ENCODE results near the gene FBXO5.
"Not testable (repeated sequence)": the region's sequence is repeated elsewhere in the genome, so short reads cannot be mapped to it uniquely, and the experiment has no call there.

The FBXO5 gene

GRCh38 chr6:152975204-152975915 is 7.5 kb downstream of the FBXO5 start:
- peaks cover 4% of the 10 kb centered on the region for H3K36me3 ChIP-seq (ENCODE audit: control insufficient read depth, insufficient read depth, low read length)
- TF ChIP-seq CTCF (IDR thresholded peaks at IDR 0.05; ENCODE audit: insufficient read depth, low read length, poor library complexity, severe bottlenecking) = no peak
- DNase-seq (ENCODE audit: extremely low read depth, insufficient read length) = no peak
- H3K27me3 ChIP-seq (replicated peaks; ENCODE audit: control insufficient read depth, insufficient read depth, low read length) = no peaks in the 10 kb centered on the region
- no peak overlapping the region for H3K4me3 ChIP-seq (replicated peaks; ENCODE audit: low read depth, low read length)

DNA sequence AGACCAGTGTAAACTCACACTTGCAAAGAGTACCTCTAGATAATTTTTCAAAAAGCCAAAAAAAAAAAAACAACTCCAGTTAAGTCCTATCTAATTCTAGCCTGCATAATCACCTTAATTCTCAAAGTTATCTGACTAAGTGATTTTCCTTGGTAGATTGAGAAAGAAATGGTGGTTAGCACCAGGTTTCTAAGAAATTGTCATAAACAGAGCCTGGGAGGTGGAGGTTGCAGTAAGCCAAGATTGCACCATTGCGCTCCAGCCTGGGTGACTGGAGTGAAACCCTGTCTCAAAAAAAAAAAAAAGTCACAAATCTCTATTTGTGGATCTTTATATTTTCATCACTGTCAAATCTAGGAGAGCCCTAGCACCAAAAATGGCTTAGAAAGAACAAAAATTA is 8.9 kb downstream of the FBXO5 start:
- peaks cover 4% of the 10 kb centered on the region for H3K36me3 ChIP-seq (ENCODE audit: control insufficient read depth, insufficient read depth, low read length)
- H3K27me3 ChIP-seq (replicated peaks; ENCODE audit: control insufficient read depth, insufficient read depth, low read length) = no peaks in the 10 kb centered on the region
- H3K4me3 ChIP-seq (replicated peaks; ENCODE audit: low read depth, low read length) = no peak overlapping the region
- DNase-seq (ENCODE audit: extremely low read depth, insufficient read length) = no peak
- TF ChIP-seq CTCF (IDR thresholded peaks at IDR 0.05; ENCODE audit: insufficient read depth, low read length, poor library complexity, severe bottlenecking) = no peak

DNA sequence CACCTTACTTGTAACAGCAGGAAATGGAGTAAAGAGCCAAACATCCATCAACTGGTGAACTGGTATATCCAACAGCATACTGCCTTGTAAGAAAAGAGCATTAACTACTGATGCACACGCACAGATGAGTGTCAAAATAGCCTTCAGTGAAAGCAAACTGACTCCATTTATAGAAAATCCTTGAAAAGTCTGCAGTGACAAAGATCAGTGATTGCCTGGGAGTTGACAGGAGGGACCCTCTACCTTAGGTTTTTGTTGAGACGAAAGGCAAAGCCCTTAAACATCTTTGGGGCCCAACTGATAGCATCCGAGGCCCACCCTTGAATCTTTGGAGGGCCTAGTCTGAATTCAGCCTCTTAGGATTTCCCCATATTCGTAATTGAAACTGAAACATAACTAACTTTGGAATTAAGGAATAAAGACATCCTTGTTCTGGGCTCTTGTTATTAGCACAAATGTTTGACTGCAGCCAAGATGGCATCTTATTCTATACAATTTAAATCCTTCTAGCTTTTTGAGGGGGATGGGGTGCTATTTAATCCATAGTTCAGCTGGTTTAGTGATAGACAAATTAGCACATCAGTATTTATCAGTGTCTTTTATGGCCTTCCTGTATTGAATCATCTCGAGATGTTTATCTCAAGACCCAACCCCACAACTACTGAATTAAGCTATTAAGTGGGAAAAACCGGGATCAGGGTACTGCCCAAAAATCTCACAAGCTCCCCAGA is 13.0 kb downstream of the FBXO5 start:
- DNase-seq (ENCODE audit: extremely low read depth, insufficient read length) = no peak
- H3K27me3 ChIP-seq (replicated peaks; ENCODE audit: control insufficient read depth, insufficient read depth, low read length) = no peaks in the 10 kb centered on the region
- no peak overlapping the region for H3K4me3 ChIP-seq (replicated peaks; ENCODE audit: low read depth, low read length)
- H3K36me3 ChIP-seq (ENCODE audit: control insufficient read depth, insufficient read depth, low read length) = peaks cover 2% of the 10 kb centered on the region
- no peak for TF ChIP-seq CTCF (IDR thresholded peaks at IDR 0.05; ENCODE audit: insufficient read depth, low read length, poor library complexity, severe bottlenecking)

DNA sequence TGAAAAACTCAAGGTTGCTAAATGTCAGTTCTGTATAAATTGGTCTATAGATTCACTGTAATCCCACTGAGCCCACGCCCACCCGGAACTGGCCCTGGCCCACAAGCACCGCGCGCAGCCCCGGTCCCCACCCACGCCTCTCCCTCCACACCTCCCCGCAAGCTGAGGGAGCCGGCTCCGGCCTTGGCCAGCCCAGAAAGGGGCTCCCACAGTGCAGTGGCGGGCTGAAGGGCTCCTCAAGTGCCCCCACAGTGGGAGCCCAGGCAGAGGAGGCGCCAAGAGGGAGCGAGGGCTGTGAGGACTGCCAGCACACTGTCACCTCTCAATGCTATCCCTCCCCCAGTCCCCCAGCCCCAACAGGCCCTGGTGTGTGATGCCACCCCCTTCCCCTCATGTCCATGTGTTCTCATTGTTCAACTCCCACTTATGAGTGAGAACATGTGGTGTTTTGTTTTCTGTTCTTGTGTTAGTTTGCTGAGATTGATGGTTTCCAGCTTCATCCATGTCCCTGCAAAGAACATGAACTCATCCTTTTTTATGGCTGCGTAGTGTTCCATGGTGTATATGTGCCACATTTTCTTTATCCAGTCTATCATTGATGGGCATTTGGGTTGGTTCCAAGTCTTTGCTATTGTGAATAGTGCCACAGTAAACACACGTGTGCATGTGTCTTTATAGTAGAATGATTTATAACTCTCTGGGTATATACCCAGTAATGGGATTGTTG is 16.5 kb downstream of the FBXO5 start:
- not testable (repeated sequence) for H3K36me3 ChIP-seq (ENCODE audit: control insufficient read depth, insufficient read depth, low read length); H3K4me3 ChIP-seq (replicated peaks; ENCODE audit: low read depth, low read length); H3K27me3 ChIP-seq (replicated peaks; ENCODE audit: control insufficient read depth, insufficient read depth, low read length); DNase-seq (ENCODE audit: extremely low read depth, insufficient read length)

DNA sequence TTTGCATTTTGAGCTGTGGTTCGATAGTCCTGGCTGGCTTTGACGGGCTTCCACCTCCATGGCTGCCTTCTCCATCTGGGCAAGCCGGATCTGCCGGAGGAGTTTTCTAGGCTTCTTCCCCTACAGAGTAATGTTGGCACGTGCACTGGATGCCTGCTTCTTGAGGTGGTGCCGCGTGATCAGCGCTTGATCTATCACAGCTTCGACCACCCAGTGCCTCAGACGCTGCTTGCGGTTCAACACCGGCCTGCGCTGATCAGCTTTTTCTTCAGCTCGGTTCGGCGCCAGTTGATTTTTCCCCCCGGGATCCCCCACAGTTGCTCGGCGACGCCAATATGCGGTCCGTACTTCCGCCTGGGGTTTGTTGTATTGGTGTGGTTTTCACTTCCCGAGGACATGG is 23.5 kb downstream of the FBXO5 start:
- DNase-seq (ENCODE audit: extremely low read depth, insufficient read length) = no peak

More for the DNA sequence above, 23.5 kb downstream of the FBXO5 start:
- no peaks in the 10 kb centered on the region for H3K36me3 ChIP-seq (ENCODE audit: control insufficient read depth, insufficient read depth, low read length)
- H3K4me3 ChIP-seq (replicated peaks; ENCODE audit: low read depth, low read length) = no peak overlapping the region
- H3K27me3 ChIP-seq (replicated peaks; ENCODE audit: control insufficient read depth, insufficient read depth, low read length) = no peaks in the 10 kb centered on the region
- no peak for TF ChIP-seq CTCF (IDR thresholded peaks at IDR 0.05; ENCODE audit: insufficient read depth, low read length, poor library complexity, severe bottlenecking)
